ENCODE data around the gene QPCT.

- no peak for TF ChIP-seq POLR2A (IDR thresholded peaks at IDR 0.05)
- TF ChIP-seq, protein P1, sequence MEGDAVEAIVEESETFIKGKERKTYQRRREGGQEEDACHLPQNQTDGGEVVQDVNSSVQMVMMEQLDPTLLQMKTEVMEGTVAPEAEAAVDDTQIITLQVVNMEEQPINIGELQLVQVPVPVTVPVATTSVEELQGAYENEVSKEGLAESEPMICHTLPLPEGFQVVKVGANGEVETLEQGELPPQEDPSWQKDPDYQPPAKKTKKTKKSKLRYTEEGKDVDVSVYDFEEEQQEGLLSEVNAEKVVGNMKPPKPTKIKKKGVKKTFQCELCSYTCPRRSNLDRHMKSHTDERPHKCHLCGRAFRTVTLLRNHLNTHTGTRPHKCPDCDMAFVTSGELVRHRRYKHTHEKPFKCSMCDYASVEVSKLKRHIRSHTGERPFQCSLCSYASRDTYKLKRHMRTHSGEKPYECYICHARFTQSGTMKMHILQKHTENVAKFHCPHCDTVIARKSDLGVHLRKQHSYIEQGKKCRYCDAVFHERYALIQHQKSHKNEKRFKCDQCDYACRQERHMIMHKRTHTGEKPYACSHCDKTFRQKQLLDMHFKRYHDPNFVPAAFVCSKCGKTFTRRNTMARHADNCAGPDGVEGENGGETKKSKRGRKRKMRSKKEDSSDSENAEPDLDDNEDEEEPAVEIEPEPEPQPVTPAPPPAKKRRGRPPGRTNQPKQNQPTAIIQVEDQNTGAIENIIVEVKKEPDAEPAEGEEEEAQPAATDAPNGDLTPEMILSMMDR (IDR thresholded peaks at IDR 0.05): no peak
Measured at GRCh38 chr2:37358466-37358865, 14.0 kb downstream of the QPCT start.
